Muscle layer of colon (tissue), 2 donors: ENCODE data around the gene ANAPC1.
"Not testable (repeated sequence)": the region's sequence is repeated elsewhere in the genome, so short reads cannot be mapped to it uniquely, and the experiment has no call there.

Experiments used
- H3K27ac ChIP-seq: one replicate; pipeline ENCODE4 v1.7.0; 2013; ENCODE audit warnings: low read depth, mild to moderate bottlenecking, low read length, moderate library complexity
- H3K27me3 ChIP-seq, 2 donors: one replicate each; pipeline ENCODE4 v1.7.0; 2013; ENCODE audit warnings: low read length in 2 of 2, mild to moderate bottlenecking in 2 of 2; ENCODE audit not compliant: insufficient read depth in 2 of 2, control insufficient read depth in 1 of 2
- H3K36me3 ChIP-seq: one replicate; pipeline ENCODE4 v1.7.0; 2013; ENCODE audit warnings: mild to moderate bottlenecking, low read length; ENCODE audit not compliant: insufficient read depth
- H3K4me1 ChIP-seq: one replicate; pipeline ENCODE4 v1.7.0; 2013; ENCODE audit warnings: mild to moderate bottlenecking, low read length; ENCODE audit not compliant: insufficient read depth
- H3K4me3 ChIP-seq, 2 donors: one replicate each; pipeline ENCODE4 v1.7.0; 2013; ENCODE audit warnings: low read length in 2 of 2, low read depth in 1 of 2, mild to moderate bottlenecking in 1 of 2, moderate library complexity in 1 of 2
- H3K9ac ChIP-seq: one replicate; pipeline ENCODE4 v1.7.0; 2013; ENCODE audit warnings: low read length
- H3K9me3 ChIP-seq: one replicate; pipeline ENCODE4 v1.7.0; 2013; ENCODE audit warnings: mild to moderate bottlenecking, low read length
- donor health status: abdominal sarcoma.
- donor health status: Adenocarcinoma of cecum.

ANAPC1 gene

GRCh38 chr2:111750641-111751040, 133.4 kb downstream of the ANAPC1 start:
- not testable (repeated sequence) for H3K9me3 ChIP-seq, H3K9ac ChIP-seq, H3K27me3 ChIP-seq, H3K4me3 ChIP-seq, H3K4me1 ChIP-seq, H3K36me3 ChIP-seq, H3K27ac ChIP-seq

DNA sequence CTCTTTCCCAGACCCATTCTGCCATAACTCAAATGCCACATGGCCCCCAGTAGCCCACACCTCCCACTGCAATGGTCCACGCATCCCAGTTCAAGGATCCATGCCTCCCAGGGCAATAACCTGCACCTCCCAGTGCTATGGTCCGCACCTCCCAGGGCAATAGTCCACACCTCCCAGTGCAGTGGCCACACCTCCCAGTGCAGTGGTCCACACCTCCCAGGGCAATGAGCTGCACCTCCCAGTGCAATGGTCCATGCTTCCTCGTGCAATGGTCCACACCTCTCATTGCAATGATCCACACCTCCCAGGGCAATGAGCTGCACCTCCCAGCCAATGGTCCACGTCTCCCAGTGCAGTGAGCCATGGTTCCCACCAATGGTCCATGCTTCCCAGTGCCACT, 135.6 kb downstream of the ANAPC1 start:
- not testable (repeated sequence) for H3K9ac ChIP-seq, H3K9me3 ChIP-seq, H3K4me1 ChIP-seq

GRCh38 chr2:111747410-111748115, 136.4 kb downstream of the ANAPC1 start:
- not testable (repeated sequence) for H3K36me3 ChIP-seq, H3K27ac ChIP-seq, H3K9me3 ChIP-seq, H3K27me3 ChIP-seq, H3K4me3 ChIP-seq, H3K4me1 ChIP-seq, H3K9ac ChIP-seq

More for the DNA sequence above, 135.6 kb downstream of the ANAPC1 start:
- H3K4me3 ChIP-seq, H3K36me3 ChIP-seq, H3K27ac ChIP-seq, H3K27me3 ChIP-seq: not testable (repeated sequence)

DNA sequence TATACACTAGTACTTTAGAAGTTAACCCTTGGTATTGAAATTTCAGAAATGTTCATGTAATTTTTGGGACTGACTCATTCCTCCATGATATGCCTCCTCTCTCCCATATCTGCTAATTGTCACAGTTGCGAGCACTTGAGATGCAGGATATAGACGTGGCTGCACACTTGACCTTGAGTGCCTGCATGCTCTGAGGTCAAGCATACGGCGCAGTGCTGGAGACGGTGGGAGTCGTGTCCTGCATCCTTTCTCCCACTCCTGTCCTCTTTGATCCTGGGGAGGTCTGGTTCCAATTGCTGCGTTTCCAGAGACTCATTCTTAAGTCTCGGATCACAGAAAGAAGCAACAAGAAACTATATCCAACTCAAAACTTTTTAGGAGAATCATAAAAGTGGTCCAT, 139.2 kb downstream of the ANAPC1 start:
- H3K36me3 ChIP-seq, H3K9ac ChIP-seq, H3K4me3 ChIP-seq, H3K9me3 ChIP-seq, H3K27ac ChIP-seq, H3K27me3 ChIP-seq, H3K4me1 ChIP-seq: not testable (repeated sequence)

GRCh38 chr2:111741517-111741916, 142.5 kb downstream of the ANAPC1 start:
- not testable (repeated sequence) for H3K9ac ChIP-seq, H3K27ac ChIP-seq, H3K9me3 ChIP-seq, H3K4me1 ChIP-seq, H3K27me3 ChIP-seq, H3K36me3 ChIP-seq, H3K4me3 ChIP-seq

DNA sequence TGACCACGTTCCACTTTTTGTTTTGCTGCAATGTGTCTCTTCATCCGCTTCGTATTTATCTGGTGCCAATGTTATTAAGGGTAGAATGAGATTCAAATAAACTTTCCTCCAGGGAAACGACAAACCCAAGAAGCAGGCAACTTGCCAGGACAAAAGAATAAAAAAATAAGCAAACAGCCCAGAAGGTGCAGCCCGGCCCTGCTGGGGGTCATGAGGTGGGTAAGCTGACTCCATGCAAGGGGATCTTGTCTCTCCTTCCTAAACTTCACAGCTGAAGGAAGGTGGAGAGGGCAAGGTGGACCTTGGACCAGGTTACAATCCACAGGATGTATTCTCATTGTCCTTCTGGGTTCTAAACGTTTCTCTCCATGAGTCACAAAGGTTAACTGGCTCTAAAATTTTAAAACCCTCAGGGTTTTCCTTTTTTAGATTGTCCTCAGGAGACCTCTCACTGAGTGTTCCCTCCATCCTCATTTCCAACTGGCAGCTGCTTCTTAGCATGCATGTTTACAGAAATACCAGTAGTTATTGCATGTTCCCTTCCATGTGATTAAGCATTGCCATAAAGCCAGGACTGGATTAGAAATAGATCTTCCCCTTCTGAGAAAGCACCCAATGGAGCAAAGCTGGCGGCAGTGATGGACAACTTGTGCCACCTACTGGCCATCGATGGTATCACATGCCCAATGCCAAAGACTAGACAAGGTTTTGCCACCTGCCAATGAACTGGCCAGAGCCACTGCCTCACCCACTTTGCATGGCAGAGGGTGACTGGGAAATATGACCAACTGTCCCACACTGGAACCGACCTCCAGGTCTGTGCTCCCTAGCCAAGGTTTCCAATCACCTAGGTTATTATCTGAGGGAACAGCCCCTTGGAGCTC, 147.9 kb downstream of the ANAPC1 start:
- H3K4me3 ChIP-seq, H3K27ac ChIP-seq: not testable (repeated sequence)

GRCh38 chr2:111735420-111735819, 148.6 kb downstream of the ANAPC1 start:
- not testable (repeated sequence) for H3K4me3 ChIP-seq, H3K9ac ChIP-seq, H3K27ac ChIP-seq, H3K4me1 ChIP-seq, H3K27me3 ChIP-seq, H3K36me3 ChIP-seq, H3K9me3 ChIP-seq

More for the DNA sequence above, 147.9 kb downstream of the ANAPC1 start:
- H3K27me3 ChIP-seq, H3K4me1 ChIP-seq, H3K36me3 ChIP-seq, H3K9me3 ChIP-seq, H3K9ac ChIP-seq: not testable (repeated sequence)

DNA sequence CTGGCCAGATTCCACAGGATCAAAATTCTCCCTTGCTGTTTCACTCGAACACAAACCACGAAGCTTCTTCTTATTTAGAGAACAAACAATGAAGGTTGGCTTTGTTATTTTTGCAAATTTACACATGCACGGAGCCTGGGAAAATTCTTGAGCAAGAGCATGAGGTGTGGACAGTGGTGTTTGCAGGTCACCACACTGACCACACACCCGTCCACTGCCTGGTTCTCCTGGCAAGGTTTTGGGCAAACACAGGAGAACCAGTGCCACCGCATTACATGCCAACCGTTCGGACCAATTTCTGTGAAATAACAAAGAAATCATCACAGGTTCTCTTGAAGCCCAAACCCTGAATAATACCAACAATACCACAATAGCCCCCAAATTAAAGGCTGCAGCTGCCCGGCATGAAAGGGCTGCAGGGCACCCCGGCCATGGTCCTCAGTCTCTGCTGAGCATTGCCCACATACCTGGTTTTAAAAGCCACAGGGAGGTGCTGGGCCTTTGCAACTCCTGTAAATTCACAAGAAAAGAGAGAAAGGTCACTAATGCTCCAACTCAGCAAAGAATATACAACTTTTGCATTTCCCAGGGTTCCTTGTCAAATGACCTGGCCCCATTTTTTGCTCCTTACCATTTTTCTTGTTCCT, 154.1 kb downstream of the ANAPC1 start:
- H3K27ac ChIP-seq, H3K27me3 ChIP-seq, H3K9ac ChIP-seq, H3K4me3 ChIP-seq, H3K36me3 ChIP-seq, H3K9me3 ChIP-seq, H3K4me1 ChIP-seq: not testable (repeated sequence)

GRCh38 chr2:111727611-111728110, 156.3 kb downstream of the ANAPC1 start:
- H3K4me3 ChIP-seq, H3K9me3 ChIP-seq, H3K4me1 ChIP-seq, H3K27ac ChIP-seq, H3K27me3 ChIP-seq, H3K9ac ChIP-seq, H3K36me3 ChIP-seq: not testable (repeated sequence)

DNA sequence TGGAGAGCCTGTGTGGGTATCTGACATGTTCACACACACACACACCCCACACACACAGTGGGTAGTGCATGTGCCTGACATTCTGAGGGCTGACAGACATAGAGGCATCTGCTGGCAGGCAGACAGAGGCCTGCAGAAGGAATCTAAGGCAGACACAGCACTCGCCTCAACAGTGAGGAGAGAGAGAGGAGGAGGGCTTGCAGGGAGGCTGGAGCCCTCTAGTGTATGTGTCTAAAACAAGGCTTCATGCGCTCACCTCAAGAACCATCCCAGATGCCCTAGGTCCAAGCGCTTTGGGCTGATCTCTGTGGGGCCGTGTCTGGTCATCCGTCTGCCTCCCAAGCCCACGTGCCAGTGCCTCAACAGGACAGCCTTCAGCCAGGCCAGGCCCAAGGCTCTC, 158.3 kb downstream of the ANAPC1 start:
- H3K9me3 ChIP-seq, H3K36me3 ChIP-seq, H3K4me3 ChIP-seq, H3K27me3 ChIP-seq, H3K4me1 ChIP-seq, H3K27ac ChIP-seq, H3K9ac ChIP-seq: not testable (repeated sequence)

- not testable (repeated sequence) for H3K4me3 ChIP-seq, H3K27ac ChIP-seq, H3K36me3 ChIP-seq, H3K9ac ChIP-seq, H3K4me1 ChIP-seq, H3K9me3 ChIP-seq, H3K27me3 ChIP-seq
Observed at GRCh38 chr2:111719610-111720009, 164.4 kb downstream of the ANAPC1 start.
